ENCODE measurements around the gene ALKBH3.

The ALKBH3 gene

DNA sequence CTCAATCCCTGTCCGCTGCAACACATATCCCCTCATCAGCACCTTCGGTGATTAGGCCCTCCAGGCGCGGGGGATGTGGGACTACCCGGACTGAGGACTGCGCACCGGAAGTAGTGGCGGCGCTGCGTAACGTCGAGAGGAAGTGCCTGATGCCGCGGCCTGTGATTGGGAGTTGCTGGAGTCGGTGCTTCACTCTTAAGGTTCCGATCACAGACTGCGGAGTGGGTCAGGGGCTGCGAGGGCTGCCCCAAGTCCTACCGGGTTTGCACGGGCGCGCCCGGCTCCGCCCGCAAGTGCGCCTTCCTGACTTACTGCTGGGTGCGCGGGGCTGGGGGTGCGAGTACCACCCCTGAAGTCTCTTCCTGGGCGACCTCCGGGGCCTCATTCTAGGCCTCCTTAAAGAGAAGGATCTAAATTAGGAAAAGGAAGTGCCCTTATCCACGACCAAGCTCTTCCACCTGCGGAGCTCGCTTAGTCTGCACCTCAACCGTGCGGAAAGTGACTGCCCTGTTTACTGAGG lies at the start of gene ALKBH3:
Gene ALKBH3, plus strand, starts transcription at position 192 of the 520 bp plus-strand sequence. CDS start 1,822 bp downstream, outside the sequence.
- Histone ChIP-seq H3K4me3 (peak within 1 kb of the TSS; percentile 74 to 89), H3K27ac (peak within 1 kb of the TSS; percentile 71 to 84), H3K27me3 (peaks cover 0 to 1% of the 10 kb centered on the region in 2 donors), H3K9me3 (no peaks in the 10 kb centered on the region), H3K4me1 (peaks cover 0 to 19% (median 18%) of the 10 kb centered on the region in 4 donors), H3K36me3 (peaks cover 26 to 32% (median 28%) of the 10 kb centered on the region in 3 donors)
- TF ChIP-seq CTCF (IDR thresholded peaks at IDR 0.05): no peak
- DNase-seq: peak; percentile 93 to 94
- intact Hi-C loops (cut with DNase I; ENCODE audit: low total_unique reads): no loop called here

- peaks cover 0 to 5% (median 0%) of the 10 kb centered on the region in 3 donors for H3K36me3 ChIP-seq
- no peaks in the 10 kb centered on the region for H3K9me3 ChIP-seq
- no peak for TF ChIP-seq CTCF (IDR thresholded peaks at IDR 0.05)
- peak overlapping the region in 1 of 2 donors; percentile 54 for H3K27ac ChIP-seq
- no peaks in the 10 kb centered on the region for H3K27me3 ChIP-seq
- intact Hi-C loops (cut with DNase I; ENCODE audit: low total_unique reads): no loop called here
- H3K4me3 ChIP-seq: no peak overlapping the region
- peaks cover 0 to 31% (median 5%) of the 10 kb centered on the region in 4 donors for H3K4me1 ChIP-seq
- peak in 1 of 2 donors; percentile 23 for DNase-seq
Measured at GRCh38 chr11:43830928-43831440, 49.6 kb upstream of the ALKBH3 start.

- no peak overlapping the region for H3K27ac ChIP-seq
- no peak for DNase-seq
- no peak overlapping the region for H3K4me3 ChIP-seq
- intact Hi-C loops (cut with DNase I; ENCODE audit: low total_unique reads): no loop called here
- H3K4me1 ChIP-seq: peaks cover 0 to 31% (median 5%) of the 10 kb centered on the region in 4 donors
- no peaks in the 10 kb centered on the region for H3K27me3 ChIP-seq
- no peaks in the 10 kb centered on the region for H3K9me3 ChIP-seq
- H3K36me3 ChIP-seq: peaks cover 0 to 5% (median 0%) of the 10 kb centered on the region in 3 donors
- no peak for TF ChIP-seq CTCF (IDR thresholded peaks at IDR 0.05)
Measured at GRCh38 chr11:43832536-43832935, 48.1 kb upstream of the ALKBH3 start.

GRCh38 chr11:43833657-43834073 lies 47.0 kb upstream of the ALKBH3 start:
- Histone ChIP-seq H3K27me3 (no peaks in the 10 kb centered on the region), H3K27ac (no peak overlapping the region), H3K4me1 (peaks cover 0 to 31% (median 5%) of the 10 kb centered on the region in 4 donors), H3K36me3 (peaks cover 0 to 5% (median 0%) of the 10 kb centered on the region in 3 donors), H3K4me3 (no peak overlapping the region), H3K9me3 (no peaks in the 10 kb centered on the region)
- no peak for TF ChIP-seq CTCF (IDR thresholded peaks at IDR 0.05)
- no peak for DNase-seq
- intact Hi-C loops (cut with DNase I; ENCODE audit: low total_unique reads): no loop called here

DNA sequence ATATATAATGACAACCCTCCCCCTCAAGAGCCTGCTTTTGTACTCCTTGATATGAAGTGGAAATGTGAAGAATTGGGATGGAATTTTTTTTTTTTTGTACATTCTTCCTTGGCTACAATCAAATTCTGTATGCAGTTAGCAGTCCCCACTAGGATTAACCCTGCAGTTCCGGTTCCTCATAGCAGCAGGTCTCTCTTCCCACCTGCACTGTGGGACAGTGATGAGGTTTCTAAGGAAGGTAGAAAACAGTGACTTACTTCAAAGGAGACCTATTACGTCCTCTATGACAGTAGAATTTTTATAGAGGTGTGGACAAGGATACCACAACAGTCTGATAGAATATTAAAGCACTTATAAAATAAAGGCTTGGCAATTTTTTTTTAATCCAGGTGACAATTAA lies 46.3 kb upstream of the ALKBH3 start:
- TF ChIP-seq CTCF (IDR thresholded peaks at IDR 0.05): no peak
- intact Hi-C loops (cut with DNase I; ENCODE audit: low total_unique reads): no loop called here
- Histone ChIP-seq H3K9me3 (no peaks in the 10 kb centered on the region), H3K4me1 (peaks cover 0 to 31% (median 5%) of the 10 kb centered on the region in 4 donors), H3K27ac (no peak overlapping the region), H3K36me3 (peaks cover 0 to 10% (median 0%) of the 10 kb centered on the region in 3 donors), H3K4me3 (no peak overlapping the region), H3K27me3 (no peaks in the 10 kb centered on the region)
- no peak for DNase-seq

Data from tibial artery (tissue), 4 donors.